ENCODE data around the gene CCDC179. TPM values are rescaled to one million over a fixed set of nuclear protein-coding genes. Genes with fewer than 3 reads are reported as not detected.

CCDC179 gene
- polyA plus RNA-seq, 3 donors: not detected

- DNase-seq: no peak
Measured at GRCh38 chr11:22808571-22809197, 51.6 kb downstream of the CCDC179 start.

- no peak for DNase-seq
Measured at GRCh38 chr11:22807855-22808570, 52.3 kb downstream of the CCDC179 start.

GRCh38 chr11:22807391-22807790 is 52.9 kb downstream of the CCDC179 start:
- no peak for DNase-seq

GRCh38 chr11:22802861-22803260 is 57.4 kb downstream of the CCDC179 start:
- DNase-seq: no peak

GRCh38 chr11:22800482-22800881 is 59.8 kb downstream of the CCDC179 start:
- no peak for DNase-seq

- no peak for DNase-seq
Measured at GRCh38 chr11:22798901-22799300, 61.4 kb downstream of the CCDC179 start.

GRCh38 chr11:22797047-22797446 is 63.2 kb downstream of the CCDC179 start:
- no peak for DNase-seq

Other genes starting within 250 kb of the CCDC179 start
- 10 to 100 TPM; 18.2 to 20.4 (median 18.5) TPM for gene FANCF, start 234.7 kb downstream of the CCDC179 start, polyA plus RNA-seq (ENCODE audit: insufficient read length in 3 of 3)
- 10 to 100 TPM; 10.6 to 11.1 (median 11.1) TPM for gene GAS2, start 193.9 kb downstream of the CCDC179 start, polyA plus RNA-seq (ENCODE audit: insufficient read length in 3 of 3)
- 10 to 100 TPM; 37.7 to 42.1 (median 40.6) TPM for gene SVIP, start 30.7 kb downstream of the CCDC179 start, polyA plus RNA-seq (ENCODE audit: insufficient read length in 3 of 3)

All from renal pelvis (tissue), 4 donors.